Prostate gland (tissue), 2 donors: ENCODE measurements around the gene KISS1.
"Not testable (repeated sequence)": the region's sequence is repeated elsewhere in the genome, so short reads cannot be mapped to it uniquely, and the experiment has no call there.

Experiments used
- CTCF ChIP-seq, 4 experiments: fragments of 200-600 bp in 2 of 4; fragments of 450-650 bp in 2 of 4; sonication (generic) in 2 of 4; IDR thresholded peaks; 1 replicate in 3 of 4; 2 replicates in 1 of 4; pipeline ENCODE4 v1.5.1; 2016 to 2019; ENCODE audit warnings: antibody characterized with exemption in 4 of 4, mild to moderate bottlenecking in 2 of 4, moderate library complexity in 2 of 4
- POLR2A ChIP-seq: fragments of 450-650 bp; IDR thresholded peaks from one replicate; pipeline ENCODE4 v1.6.1; 2016; ENCODE audit warnings: antibody characterized with exemption, mild to moderate bottlenecking

DNA sequence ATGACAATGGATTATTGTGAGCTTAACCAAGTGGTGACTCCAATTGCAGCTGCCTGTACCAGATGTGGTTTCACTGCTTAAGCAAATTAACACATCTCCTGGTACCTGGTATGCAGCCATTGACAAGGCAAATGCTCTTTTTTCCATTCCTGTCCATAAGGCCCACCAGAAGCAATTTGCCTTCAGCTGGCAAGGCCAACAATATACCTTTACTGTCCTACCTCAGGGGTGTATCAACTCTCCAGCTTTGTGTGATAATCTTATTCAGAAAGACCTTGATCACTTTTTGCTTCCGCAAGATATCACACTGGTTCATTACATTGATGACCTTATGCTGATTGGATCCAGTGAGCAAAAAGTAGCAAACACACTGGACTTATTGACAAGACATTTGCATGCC lies 41.2 kb upstream of the KISS1 start:
- not testable (repeated sequence) for TF ChIP-seq POLR2A; CTCF (IDR thresholded peaks at IDR 0.05)
